ENCODE data around the gene PRPF40B. TPM values are rescaled to one million over a fixed set of nuclear protein-coding genes. Genes with fewer than 3 reads are reported as not detected.

Gene PRPF40B
- total RNA-seq, 4 donors from 2014 or later: 3.4 to 10.1 (median 6.7) TPM

DNA sequence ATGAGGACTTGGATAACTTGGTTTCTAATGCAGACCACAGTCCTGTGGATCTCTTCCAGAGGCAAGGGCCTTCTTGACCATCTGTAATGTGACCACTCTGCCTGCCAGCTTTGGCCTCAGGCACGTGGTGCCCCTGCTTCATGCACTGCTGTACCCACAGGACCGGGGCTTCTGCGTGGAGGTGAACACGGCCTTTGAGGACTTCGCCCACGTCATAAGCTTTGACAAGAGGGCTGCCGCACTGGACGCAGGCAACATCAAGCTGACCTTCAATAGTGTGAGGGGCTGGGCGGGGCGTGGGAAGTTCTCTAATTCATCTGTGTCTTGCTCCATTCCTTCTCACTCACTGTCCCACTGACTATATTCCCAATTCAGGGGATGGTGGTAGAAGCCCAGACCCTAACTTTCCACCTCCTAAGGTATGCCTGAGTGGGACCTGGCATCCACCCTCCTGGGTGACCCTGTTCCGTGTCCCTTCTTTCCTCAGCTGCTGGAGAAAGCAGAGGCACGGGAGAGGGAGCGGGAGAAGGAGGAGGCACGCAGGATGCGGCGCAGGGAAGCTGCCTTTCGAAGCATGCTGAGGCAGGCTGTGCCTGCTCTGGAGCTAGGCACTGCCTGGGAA lies 18.5 kb downstream of the PRPF40B start:
- no peak for TF ChIP-seq CTCF (IDR thresholded peaks at IDR 0.05; ENCODE audit: low read depth)

- TF ChIP-seq CTCF (IDR thresholded peaks at IDR 0.05; ENCODE audit: low read depth): no peak
Observed at GRCh38 chr12:49642370-49642802, 19.0 kb downstream of the PRPF40B start.

DNA sequence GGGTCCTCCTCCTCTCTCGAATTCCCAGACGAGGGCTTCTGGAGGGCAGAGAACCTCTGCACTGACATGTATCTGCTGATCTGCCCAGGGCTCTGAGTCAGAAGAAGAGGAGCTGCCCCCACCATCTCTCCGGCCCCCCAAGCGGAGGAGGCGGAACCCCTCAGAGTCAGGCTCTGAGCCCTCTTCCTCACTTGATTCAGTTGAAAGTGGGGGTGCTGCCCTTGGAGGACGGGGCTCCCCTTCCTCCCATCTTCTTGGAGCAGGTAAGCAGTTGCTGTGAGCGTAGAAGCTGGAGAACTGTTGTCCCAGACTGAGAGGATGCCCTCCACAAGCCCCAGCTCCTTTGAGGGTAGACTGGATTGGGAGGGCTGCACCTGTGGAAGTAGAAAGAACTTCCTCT lies 19.8 kb downstream of the PRPF40B start:
- no peak for TF ChIP-seq CTCF (IDR thresholded peaks at IDR 0.05; ENCODE audit: low read depth)

DNA sequence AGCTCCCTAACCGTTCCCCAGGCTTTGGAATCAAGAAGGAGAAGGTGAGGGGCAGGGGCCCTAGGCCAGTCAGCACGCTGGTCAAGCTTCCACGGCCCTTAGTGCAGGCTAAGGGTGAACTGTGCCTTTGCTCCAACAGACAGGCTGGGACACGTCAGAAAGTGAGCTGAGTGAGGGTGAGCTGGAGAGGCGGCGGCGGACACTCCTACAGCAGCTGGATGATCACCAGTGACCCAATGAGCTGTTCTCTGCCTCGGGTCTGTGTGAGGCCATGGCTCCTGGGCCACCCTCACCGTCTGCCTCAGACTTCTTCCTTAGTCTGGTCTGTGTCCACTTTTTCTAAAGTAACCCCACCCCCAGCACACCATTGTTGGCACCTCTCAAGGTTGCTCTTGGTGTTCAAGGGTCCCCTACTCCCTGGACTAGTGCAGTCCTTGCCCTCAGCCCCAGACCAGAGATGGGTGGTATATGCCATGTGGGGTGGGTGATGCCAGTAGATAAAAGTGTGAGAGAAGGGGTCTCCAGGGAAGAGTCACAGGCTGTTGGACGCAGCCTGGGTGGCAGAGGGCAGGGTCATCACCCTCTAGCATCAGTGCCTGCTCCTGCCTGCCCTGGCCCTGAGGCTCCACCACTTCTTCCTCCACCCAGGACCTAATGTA lies 20.7 kb downstream of the PRPF40B start:
- TF ChIP-seq CTCF (IDR thresholded peaks at IDR 0.05; ENCODE audit: low read depth): no peak

GRCh38 chr12:49644620-49644994 lies 21.2 kb downstream of the PRPF40B start:
- TF ChIP-seq CTCF (IDR thresholded peaks at IDR 0.05; ENCODE audit: low read depth): no peak

DNA sequence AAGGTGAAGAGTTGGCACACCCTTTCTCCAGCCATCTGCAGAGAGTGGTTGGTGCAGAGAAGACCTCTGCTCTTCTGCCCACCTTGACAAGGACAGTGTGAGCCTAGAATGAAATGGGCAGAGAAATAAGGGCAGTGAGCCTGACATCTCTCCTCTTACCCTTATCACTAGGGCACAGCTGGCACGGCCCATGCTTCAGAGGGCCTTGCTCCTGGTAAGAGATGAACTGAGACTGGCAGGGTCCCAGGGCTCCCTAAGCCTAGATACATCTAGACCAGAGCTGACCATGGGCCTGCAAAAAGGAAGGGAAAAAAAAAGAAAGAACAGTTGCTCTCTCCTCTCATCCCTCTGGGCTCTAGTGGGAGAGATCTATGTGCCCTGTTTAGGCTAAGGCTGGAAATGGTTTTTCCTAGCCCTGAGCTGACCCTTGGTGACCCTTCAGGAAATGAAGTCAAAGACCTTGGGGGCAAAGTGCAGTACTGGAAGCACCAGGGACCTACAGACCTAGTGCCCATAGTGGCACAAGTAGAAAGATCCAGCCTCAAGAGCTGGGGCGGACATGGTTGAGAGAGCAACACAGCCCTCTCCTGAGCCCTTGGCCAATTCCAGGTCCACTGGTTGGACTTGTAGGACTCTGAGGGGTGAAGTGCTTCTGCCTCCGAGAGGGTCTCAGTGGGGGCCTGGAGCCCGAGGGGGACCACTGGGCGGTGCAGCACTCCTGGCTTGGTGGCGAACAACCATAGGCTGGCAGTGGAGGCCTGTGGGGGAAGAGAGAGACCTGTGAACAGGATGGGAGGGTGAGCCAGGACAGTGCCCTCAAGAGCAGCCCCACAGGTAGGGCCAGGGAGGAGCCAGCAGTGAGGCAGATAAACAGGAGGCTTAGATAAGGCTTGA lies 22.0 kb downstream of the PRPF40B start:
- no peak for TF ChIP-seq CTCF (IDR thresholded peaks at IDR 0.05; ENCODE audit: low read depth)

DNA sequence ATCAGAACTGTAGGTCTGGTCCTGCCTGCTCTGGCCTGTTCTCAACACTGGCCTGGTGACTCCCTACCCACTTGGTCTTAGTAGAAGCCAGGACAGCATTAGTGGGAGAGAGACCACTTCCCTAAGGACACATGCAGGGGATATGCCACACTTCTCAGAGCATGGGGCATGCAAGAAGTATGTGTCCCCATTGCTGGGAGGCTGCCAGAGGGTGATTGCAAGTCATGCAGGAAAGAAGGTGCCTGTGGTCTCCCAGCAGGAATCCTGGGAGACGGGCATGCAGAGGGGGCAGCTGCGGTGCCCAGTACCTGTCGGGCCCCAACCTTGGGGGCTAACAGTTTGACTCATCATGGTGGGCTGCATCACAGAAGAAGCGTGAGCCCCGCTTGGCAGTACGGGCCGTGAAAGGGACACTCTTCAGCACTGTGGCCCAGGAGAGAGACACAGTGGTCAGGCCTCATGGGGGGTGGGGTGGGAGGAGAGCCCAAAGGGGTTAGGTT lies 23.0 kb downstream of the PRPF40B start:
- no peak for TF ChIP-seq CTCF (IDR thresholded peaks at IDR 0.05; ENCODE audit: low read depth)
